HG03442 (cell line): ENCODE measurements around the gene KIF3B.
"Not testable (repeated sequence)": the region's sequence is repeated elsewhere in the genome, so short reads cannot be mapped to it uniquely, and the experiment has no call there.

Experiments
- ATAC-seq: cut with Tn5 transposase; IDR thresholded peaks from one replicate; pipeline ENCODE4 v1.9.1; 2021; ENCODE audit warnings: mild to moderate bottlenecking, moderate library complexity; ENCODE audit not compliant: unreplicated experiment

KIF3B gene

DNA sequence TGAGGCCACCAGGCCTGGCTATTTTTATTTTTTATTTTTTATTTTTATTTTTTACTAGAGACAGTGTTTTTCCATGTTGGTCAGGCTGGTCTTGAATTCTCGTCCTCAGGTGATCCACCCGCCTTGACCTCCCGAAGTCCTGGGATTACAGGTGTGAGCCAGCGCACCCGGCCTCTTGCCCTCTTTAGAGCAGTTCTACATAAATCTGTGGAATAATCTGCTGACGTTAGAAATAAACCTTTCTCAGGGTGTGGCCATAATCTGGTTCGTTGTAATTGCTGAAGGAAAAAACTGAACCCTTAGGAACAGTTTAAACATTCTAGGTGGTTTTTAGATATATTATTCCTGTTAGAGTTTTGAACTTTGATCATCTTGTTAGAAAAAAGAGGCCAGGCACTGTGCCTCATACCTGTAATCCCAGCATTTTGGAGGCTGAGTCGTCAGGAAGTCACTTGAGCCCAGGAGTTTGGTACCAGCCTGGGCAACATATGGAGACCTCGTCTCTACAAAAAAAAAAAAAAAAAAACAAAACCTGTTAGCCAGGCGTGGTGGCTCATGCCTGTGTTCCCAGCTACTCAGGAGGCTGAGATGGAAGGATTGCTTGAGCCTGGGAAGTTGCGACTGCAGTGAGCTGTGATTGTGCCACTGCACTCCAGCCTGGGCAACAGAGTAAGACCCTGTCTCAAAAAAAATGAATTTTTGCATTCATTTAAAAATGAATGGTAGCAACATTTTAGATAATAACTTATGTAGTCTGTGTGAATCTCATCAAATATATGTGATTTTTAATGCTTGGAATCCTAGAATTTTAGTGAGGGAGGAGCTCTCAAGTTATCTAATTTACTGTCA lies 104.9 kb downstream of the KIF3B start:
- no peak for ATAC-seq

DNA sequence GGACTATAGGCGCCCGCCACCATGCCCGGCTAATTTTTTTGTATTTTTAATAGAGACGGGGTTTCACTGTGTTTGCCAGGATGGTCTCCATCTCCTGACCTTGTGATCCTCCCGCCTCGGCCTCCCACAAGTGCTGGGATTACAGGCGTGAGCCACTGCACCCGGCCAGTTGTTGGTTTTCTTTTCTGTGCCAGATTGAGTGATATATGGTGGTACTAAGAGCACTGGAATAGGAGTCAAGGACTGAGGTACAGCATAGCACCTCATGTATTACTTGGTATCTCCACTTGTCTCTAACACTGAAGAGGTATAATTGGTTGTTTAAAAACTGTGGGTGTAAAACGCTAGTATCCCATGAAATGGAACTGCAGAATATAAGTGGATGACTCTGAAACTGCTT lies 106.0 kb downstream of the KIF3B start:
- not testable (repeated sequence) for ATAC-seq
